GM19025 (cell line): ENCODE data around the gene WTIP.
"Not testable (repeated sequence)": the region's sequence is repeated elsewhere in the genome, so short reads cannot be mapped to it uniquely, and the experiment has no call there.

ENCODE experiments used
- ATAC-seq: cut with Tn5 transposase; IDR thresholded peaks from one replicate; pipeline ENCODE4 v1.9.1; 2021; ENCODE audit warnings: mild to moderate bottlenecking, low read depth, moderate library complexity; ENCODE audit not compliant: unreplicated experiment

Gene WTIP

DNA sequence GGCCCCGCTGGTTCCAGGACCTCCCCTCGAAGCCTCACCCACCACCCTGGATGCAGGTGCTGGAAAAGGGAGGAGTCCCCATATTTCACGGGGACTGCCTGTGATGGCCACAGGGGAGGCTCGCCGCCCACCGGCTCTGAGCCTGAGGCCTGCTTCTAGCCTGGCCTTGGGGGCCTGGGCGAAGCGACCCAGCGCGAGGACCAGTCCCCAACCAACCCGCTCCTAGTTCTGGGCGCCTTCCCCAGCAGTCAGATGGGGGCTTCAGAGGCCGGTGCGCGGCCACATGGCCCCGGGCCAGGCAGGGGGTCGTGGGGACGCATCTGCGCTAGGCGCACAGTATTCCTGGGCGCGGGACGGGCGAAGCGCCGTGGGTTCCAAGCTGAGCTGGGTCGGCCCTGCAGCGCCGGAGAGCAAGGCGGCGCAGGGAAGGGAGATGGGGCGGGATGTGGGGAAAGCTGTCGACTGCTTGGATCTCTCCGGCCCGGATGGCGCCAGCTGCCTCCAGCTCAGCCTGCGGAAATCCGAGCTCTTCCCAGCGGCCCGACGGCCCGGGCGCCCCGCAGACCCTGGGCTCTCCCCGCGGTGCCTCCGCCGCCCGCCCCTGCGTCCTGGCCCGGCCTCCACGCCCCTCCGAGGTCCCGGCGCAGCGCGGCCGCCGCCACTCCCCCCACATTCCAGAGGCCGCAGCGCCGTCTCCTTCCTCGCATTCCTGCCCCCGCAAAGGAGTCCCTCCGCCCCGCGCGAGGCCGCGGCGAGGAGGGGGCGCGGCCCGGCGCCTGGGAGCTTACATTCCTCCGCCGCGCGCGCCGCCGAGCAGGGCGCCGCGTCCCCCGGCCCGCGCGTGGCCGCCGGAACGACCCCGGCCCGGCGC lies at the start of gene WTIP:
TSS of gene WTIP (plus strand) at position 788 of the 871 bp plus-strand sequence. CDS start 217 bp downstream, outside the sequence.
- no peak for ATAC-seq

DNA sequence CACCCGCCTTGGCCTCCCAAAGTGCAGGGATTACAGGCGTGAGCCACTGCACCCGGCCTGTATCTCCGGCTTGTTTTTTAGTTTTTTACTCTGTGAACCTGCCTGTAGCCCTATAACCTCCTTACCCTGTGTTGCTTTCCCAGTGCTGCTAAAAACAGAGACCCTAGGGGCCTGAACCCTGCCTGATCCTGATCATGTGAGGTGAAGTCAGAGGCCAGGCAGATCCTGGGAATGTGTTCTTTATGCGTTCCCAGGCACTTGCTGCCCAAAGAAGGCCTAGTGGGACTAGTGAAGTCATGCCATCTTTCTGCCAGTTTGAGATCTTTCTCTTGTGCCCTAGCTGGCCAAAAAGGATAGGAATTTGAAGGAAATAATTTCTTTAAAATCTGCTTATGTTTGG lies 48.8 kb upstream of the WTIP start:
- ATAC-seq = no peak

DNA sequence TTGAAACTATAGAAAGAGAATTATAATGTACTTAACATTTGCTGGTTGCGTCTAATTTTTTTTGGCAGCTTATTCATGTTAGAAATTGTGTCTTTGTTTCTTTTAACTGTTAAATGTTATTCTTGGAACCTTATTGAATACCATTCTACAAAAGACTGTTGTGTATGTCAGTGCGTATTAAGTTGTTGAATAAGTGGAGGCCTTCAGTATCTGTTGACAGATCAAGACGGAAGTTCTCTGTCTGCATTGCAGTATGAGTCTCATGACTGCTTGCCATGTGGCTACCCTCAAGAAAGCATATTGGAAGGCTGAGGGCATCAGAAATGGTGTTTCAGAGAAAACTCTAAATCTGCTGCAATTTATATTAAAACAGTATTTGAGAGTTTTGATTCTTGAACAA lies 44.8 kb upstream of the WTIP start:
- no peak for ATAC-seq

DNA sequence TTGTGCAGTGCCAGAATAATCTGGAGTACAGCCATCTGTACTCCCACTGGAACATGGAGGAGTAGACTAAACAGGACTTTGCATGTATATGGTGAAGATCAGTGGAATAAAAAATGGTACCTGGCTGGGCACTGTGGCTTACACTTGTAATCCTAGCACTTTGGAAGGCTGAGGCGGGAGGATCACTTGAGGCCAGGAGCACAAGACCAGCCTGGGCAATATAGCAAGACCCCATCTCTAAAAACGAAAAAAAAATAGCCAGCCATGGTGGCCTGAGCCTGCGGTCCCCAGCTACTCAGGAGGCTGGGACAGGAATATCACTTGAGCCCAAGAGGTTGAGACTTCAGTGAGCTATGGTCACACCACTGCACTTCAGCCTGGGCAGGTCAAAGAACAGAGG lies 33.4 kb upstream of the WTIP start:
- ATAC-seq = no peak

DNA sequence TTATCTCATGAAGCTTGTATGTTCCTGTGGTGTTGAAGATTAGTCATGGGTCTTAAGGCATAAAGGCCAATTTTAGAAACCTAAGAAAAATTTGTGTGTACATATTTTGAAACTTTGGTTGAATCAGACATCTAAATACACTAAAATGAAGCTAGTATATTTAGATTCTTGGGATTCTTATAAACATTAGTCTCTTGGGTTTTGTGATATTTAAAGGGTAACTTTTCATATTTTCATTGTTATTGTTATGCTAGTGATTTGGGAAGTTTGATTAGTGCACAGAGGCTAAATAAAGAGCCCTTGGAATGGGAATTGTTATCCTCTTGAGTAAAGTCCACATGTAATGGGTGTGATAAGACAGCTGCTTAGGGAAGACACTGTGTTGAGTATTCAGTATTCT lies 28.8 kb upstream of the WTIP start:
- no peak for ATAC-seq

DNA sequence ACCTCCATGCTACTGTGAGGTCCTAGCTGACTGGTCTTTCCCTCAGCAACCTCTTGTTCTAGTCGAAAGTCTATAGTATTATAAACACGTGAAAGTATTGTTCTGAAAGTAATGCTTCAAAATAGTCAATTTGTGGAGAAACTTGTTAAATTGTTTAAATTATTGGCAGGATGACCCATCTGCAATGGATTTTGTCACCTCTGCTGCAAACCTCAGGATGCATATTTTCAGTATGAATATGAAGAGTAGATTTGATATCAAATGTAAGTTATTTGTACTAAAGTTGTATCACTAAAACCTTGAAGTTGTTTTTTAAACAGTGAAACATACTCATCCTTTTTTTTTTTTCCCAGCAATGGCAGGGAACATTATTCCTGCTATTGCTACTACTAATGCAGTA lies 27.5 kb upstream of the WTIP start:
- ATAC-seq = no peak

DNA sequence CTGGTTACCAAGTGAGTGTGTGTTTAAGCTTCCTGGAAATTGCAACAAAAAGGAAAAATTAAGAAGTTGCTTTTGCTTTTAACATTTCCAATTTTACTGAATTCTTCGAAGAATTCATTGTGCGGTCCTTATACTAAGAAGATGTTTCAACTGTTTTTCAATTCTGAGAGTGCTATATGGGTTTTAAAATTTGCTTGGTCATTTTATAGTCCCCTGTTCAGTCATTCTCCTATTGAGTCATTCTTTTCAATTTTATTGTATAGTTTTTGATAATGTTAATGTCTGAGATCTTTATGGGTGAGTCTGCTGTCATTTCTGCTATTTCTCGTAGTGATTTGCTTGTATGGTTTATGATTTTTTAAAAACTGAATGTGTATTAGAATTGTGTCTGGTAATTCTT lies 26.9 kb upstream of the WTIP start:
- ATAC-seq = no peak

DNA sequence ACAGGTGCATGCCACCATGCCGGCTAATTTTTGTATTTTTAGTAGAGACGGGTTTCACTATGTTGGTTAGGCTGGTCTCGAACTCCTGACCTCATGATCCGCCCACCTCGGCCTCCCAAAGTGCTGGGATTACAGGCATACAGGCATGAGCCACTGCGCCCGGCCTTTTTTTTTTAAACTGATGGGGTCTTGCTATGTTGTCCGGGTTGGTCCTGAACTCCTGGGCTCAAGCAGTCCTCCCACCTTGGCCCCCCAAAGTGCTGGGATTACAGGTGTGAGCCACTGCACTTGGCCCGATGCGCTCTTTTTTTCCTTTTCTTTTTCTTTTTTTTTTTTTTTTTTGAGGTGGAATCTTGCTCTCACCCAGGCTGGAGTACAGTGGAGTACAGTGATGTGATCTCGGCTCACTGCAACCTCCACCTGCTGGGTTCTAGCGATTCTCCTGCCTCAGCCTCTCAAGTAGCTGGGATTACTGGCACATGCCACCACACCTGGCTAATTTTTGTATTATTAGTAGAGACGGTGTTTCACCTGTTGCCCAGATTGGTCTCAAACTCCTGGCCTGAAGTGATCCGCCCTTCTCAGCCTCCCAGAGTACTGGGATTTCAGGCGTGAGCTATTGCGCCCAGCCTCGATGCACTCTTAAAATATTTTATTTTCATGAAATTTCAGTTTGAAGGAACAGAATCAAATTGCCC lies 25.6 kb upstream of the WTIP start:
- ATAC-seq = not testable (repeated sequence)

DNA sequence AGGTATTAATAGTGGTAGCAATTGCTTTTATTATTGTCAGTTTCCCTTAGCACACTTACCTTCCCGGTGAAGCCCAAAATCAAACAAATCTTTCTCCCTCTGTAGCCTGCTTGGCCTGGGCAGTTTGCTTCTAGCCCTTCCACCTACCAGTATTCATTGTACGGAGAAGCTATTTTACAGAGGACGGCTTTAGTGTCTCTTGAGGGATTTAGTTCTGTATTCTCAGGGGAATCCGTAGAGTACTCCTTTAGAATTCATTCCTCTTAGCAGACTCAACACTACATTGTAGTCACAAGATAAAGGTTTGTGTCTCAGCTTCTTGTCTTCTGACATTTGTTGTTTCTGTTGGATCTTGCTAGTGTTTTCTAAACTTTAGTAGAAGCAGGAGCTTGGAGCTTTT lies 24.1 kb upstream of the WTIP start:
- no peak for ATAC-seq

DNA sequence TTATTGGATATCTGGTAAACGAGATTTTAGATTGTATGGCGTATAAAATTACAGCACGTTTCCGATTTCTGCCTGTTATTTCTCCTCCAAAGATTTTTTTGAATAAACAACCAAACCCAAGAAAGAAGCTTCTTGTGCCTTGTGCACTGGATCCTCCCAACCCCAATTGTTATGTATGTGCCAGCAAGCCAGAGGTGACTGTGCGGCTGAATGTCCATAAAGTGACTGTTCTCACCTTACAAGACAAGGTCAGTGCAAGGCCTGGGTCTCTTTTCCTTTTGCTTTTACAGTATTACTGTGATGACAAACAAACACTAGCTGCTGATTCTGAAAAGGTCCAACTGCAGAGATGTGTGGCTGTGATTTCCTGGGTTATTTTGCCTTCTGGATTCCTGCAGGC lies 22.9 kb upstream of the WTIP start:
- no peak for ATAC-seq

DNA sequence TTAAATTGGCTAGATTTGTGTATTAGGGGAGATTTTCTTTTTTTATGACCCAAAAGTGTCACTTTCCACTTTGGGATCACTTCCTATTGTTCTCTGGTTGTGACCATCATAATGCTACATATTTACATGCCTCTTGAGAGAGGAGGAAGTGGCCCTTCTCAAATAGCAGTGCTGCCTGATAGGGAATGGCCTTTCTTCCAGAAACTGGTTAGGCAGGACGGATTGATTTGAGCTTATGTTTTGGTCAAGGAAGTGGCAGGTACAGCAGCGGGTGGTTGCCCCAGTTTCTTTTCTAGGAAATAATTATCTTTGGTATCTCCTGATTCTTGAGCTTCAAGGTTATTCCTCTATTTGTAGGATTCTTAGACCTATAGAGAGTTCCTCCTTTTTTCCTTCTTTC lies 21.9 kb upstream of the WTIP start:
- no peak for ATAC-seq

DNA sequence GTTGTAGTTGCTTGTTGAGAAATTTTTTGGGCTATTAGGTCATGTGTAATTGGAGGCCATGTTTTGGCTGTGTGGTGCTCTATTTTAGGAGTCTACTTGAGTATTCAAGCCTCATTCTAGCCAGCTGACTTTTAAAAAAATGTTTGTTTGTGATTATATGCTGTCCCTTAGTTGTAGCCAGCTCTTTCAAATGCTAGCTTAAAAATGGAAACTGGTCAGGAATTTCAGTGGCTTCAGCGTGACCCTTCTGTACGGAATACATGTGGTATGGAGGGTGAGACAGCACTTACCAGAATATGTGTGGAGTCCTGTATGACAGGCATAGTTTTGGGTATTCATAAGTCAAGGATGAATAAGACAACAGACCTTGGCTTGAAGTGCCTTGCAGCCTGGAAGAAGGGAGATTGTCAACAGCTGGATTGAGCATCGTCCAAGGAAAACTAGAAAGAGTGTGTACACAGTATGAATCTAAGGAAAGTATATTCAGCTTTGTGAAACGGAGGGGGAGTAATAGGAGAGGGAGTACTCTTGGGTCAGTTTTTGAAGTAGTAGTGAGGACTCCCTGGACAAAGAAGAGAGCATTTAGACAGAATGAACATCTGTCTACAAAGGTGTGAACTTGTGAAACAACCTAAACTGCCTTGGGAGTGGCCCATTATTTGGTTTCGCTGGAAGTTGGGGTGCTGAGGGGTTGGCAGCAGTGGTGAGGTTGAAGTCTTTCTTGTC lies 20.0 kb upstream of the WTIP start:
- ATAC-seq = no peak

DNA sequence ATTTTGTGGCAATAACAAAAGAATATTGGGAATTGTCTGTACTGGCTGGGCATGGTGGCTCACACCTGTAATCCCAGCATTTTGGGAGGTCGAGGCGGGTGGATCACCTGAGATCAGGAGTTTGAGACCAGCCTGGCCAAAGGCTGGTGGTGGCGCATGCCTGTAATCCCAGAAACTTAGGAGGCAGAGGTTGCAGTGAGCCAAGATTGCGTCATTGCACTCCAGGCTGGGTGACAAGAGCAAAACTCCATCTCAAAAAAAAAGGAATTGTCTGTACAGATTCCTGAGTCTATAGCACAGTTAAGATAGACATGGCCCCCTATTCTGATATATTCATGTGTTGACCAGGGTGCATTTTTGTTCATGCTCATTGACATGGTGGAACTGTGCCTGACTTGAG lies 16.8 kb upstream of the WTIP start:
- ATAC-seq = not testable (repeated sequence)

DNA sequence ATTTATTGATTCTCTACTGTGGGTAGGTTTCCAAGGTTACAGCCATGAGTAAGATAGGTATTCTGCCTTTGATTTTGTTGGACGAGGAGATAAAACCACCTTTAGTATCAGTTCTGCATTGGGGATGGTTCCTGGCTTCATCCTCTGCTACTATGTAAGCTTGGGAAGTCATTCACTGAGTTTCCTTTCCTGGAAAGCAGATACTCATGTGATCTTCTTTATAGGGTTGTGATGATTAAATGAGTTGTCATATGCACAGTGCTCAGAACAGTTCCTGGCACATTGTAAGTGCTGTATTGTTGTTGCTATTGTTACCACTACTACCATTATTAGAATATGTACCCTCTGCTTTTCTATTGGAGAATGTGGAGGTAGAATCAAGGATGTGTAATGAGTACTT lies 13.1 kb upstream of the WTIP start:
- no peak for ATAC-seq

DNA sequence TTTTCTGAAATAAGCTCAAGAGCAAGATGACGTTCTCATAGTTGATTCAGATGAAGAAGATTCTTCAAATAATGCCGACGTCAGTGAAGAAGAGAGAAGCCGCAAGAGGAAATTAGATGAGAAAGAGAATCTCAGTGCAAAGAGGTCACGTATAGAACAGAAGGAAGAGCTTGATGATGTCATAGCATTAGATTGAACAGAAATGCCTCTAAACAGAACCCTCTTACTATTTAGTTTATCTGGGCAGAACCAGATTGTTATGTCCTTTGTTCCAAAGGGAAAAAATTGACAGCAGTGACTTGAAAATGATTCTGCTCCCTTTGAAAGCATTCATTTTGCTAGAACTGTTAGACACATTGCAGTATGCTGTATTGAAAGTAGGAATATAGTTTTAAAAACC lies 12.5 kb upstream of the WTIP start:
- not testable (repeated sequence) for ATAC-seq

DNA sequence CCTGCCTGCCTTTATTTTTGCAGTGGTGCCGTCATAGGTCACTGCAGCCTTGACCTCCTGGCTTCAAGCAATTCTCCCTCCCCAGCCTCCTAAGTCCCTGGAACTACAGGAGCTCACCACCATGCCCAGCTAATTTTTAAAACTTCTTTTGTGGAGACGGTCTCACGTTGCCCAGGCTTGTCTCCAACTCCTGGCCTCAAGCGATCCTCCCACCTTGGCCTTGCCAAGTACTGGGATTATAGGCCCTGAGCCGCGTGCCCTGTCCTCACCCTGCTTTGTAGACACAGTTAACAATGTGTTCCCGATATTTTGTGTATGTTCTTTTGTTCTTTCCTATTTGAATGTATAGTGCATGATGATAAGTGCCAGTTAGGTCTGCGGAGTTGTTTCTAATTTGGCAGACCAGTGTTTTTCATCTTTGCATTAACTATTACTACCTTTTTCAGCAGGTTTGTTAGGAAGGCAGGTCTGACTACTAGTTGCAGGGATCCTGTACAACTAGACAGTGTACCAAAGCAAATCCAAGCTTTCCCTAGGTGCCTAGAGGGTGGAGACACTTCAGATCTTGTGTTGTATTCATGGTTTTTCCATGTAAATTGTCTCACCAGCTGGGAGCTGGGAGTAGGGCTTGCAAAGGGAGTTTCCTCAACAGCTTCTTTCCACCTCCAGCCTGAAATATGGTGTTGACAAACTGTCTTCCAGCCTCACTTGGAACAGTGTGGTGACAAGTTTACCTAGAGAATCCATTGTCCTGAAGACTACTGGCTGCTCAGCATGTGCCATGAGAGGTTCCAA lies 9.5 kb upstream of the WTIP start:
- no peak for ATAC-seq

DNA sequence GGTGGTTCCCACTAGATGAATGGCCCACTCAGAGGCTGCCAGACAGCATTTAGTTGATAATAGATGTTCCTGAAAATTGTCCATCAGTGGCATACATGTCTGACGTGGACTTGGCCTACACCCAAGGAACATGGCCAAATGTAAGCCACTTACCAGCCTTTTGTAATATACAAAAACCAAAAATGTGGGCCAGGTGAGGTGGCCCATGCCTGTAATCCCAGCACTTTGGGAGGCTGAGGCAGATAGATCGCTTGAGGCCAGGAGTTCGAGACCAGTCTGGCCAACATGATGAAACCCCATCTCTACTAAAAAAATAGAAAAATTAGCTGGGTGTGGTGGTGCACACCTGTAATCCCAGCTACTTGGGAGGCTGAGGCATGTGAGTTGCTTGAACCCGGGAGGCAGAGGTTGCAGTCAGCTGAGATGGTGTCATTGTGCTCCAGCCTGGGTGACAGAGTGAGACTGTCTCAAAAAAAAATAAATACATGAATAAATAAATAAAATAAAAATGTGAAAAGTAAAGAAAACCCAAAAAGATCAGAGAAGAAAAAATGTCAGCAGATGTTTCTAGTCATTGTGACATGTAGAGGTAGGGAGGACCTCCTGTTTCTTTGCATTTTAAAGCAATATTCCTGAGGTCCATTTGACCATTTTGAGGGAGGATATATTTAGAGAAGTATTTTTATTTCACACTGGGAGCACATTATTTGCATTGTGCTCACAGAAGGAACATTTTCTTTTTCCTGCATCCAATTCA lies 7.1 kb upstream of the WTIP start:
- ATAC-seq = no peak

DNA sequence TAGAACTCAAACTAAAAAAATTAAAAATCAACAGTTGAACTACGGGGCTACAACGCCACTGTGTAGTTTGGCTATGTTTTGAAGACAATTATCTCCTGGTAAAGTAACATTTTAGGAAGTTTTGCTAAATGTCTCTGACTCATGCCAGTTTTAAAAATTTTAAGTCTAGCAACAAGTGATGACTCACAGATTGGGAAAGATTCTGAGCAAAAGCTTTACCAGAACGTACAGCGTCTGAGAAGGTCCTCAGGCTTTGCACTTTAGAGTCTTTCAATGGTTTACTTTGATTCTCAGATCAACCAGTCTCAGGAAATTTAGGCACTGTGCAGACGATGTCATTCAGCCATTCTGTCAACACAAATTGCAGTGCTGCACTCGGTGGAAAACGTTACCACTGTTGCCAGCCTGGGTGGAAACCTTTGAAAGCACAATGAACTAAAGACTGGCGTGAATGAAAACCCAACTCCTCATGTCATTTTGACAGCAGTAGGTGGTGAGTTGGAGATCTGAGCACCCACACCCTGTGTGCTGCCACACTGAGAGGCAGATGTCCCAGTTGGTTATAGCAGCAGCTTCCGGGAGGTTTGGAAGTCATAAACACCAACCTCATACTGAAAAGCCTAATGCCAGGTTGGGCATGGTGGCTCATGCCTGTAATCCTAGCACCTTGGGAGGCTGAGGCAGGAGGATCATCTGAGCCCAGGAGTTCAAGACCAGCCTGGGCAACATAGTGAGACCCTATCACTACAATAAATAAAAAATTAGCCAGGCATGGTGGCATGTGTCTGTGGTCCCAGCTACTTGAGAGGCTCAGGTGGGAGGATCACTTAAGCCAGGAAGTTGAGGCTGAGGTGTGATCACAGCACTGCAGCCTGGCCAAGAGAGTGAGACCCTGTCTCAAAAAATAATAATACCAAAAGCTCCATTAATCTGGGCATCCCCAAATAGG lies 6.3 kb upstream of the WTIP start:
- no peak for ATAC-seq
